ENCODE measurements around the gene WFIKKN2.

Gene WFIKKN2

DNA sequence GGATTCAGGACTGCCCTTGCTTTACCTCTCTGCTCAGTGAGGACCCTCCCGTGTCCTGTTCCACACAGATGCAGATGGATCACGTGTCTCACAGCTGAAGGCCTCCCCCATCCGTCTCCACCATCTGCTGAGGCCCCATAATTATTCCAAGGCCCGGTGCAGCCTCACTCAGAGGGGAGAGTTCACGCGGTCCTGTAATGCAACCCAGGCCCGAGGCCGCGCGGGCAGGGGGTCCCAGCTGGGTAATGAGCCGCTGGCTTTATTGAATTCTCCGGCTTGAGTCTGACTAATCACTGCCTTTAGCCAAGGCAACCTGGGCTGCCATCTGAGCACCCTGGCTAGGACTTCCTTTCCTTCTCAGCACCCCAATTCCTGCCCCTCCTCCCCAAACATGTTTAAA is 4.4 kb upstream of the WFIKKN2 start:
- no peak for TF ChIP-seq EGR1 (IDR thresholded peaks at IDR 0.05)

DNA sequence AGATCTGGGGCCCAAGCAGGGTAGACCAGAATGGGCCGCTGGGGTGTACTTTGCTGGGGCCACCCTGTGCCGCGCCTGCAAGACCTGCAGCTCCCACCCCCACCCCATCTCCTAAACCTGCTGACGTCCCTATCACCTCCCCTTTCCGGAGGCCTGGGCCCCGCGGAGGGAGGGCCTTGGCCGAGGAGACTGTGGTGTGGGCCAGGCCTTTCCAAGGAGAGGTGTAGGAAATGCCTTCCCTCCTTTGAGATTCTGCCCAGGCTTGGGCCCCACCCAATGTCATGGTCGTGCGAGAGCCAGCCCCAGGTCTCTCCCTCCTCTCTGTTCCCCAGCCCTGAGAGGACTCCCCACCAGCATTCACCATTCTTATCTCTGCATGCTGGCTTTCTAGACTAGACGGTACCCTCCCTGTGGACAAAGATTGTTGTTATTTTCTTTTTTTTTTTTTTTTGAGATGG is 3.9 kb upstream of the WFIKKN2 start:
- TF ChIP-seq RAD21 (IDR thresholded peaks at IDR 0.05; ENCODE audit: low read depth) (no peak), CREB1 (IDR thresholded peaks at IDR 0.05; ENCODE audit: low read depth) (no peak), ZBTB7A (IDR thresholded peaks at IDR 0.05; ENCODE audit: low read depth) (no peak)

DNA sequence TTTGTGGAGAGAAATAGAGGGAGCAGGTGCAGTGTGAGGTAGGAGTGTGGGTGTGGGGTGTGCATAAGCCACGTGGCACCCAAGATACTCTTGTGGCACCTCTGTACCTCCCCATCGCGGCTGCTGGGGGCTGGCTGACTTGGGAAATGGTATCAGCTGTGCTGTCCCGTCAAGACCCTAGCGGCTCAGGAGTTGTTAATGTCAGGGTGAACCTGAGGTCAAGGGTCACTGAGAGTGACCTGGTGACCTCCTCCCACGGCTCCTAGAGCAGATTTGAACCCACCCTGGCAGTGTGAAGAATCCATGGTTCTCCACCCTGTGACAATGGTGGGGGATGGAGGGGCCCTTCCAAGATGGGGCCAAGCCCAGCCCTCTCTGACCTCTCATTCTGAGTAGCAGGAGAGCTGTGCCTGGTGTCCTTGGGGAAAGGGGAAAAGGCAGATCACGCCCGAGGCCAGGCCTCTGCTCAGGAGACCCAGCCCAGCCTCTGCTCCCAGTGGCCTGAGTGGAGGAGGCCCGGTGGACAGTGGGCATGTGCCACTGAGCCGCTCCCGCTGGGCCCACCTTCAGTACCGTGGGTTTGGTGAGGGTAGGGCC is 3.0 kb upstream of the WFIKKN2 start:
- TF ChIP-seq YY1 (IDR thresholded peaks at IDR 0.05; ENCODE audit: low read depth) (no peak), ZBTB7A (IDR thresholded peaks at IDR 0.05; ENCODE audit: low read depth) (no peak), CEBPB (IDR thresholded peaks at IDR 0.05) (no peak), TEAD4 (IDR thresholded peaks at IDR 0.05) (no peak), TCF12 (IDR thresholded peaks at IDR 0.05; ENCODE audit: low read depth) (no peak), RAD21 (IDR thresholded peaks at IDR 0.05; ENCODE audit: low read depth) (no peak), EP300 (IDR thresholded peaks at IDR 0.05; ENCODE audit: borderline replicate concordance) (no peak), CREB1 (IDR thresholded peaks at IDR 0.05; ENCODE audit: low read depth) (no peak), FOXM1 (IDR thresholded peaks at IDR 0.05; ENCODE audit: borderline replicate concordance, low read depth) (no peak), NFIC (IDR thresholded peaks at IDR 0.05) (no peak), TAF1 (IDR thresholded peaks at IDR 0.05; ENCODE audit: low read depth) (no peak), EGR1 (IDR thresholded peaks at IDR 0.05) (no peak)
- TF ChIP-seq, protein P1, sequence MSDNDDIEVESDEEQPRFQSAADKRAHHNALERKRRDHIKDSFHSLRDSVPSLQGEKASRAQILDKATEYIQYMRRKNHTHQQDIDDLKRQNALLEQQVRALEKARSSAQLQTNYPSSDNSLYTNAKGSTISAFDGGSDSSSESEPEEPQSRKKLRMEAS (IDR thresholded peaks at IDR 0.05): no peak
- TF ChIP-seq, protein P2, sequence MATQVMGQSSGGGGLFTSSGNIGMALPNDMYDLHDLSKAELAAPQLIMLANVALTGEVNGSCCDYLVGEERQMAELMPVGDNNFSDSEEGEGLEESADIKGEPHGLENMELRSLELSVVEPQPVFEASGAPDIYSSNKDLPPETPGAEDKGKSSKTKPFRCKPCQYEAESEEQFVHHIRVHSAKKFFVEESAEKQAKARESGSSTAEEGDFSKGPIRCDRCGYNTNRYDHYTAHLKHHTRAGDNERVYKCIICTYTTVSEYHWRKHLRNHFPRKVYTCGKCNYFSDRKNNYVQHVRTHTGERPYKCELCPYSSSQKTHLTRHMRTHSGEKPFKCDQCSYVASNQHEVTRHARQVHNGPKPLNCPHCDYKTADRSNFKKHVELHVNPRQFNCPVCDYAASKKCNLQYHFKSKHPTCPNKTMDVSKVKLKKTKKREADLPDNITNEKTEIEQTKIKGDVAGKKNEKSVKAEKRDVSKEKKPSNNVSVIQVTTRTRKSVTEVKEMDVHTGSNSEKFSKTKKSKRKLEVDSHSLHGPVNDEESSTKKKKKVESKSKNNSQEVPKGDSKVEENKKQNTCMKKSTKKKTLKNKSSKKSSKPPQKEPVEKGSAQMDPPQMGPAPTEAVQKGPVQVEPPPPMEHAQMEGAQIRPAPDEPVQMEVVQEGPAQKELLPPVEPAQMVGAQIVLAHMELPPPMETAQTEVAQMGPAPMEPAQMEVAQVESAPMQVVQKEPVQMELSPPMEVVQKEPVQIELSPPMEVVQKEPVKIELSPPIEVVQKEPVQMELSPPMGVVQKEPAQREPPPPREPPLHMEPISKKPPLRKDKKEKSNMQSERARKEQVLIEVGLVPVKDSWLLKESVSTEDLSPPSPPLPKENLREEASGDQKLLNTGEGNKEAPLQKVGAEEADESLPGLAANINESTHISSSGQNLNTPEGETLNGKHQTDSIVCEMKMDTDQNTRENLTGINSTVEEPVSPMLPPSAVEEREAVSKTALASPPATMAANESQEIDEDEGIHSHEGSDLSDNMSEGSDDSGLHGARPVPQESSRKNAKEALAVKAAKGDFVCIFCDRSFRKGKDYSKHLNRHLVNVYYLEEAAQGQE (IDR thresholded peaks at IDR 0.05; ENCODE audit: low read depth): no peak
- TF ChIP-seq, protein P3, sequence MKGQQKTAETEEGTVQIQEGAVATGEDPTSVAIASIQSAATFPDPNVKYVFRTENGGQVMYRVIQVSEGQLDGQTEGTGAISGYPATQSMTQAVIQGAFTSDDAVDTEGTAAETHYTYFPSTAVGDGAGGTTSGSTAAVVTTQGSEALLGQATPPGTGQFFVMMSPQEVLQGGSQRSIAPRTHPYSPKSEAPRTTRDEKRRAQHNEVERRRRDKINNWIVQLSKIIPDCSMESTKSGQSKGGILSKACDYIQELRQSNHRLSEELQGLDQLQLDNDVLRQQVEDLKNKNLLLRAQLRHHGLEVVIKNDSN (IDR thresholded peaks at IDR 0.05): no peak

DNA sequence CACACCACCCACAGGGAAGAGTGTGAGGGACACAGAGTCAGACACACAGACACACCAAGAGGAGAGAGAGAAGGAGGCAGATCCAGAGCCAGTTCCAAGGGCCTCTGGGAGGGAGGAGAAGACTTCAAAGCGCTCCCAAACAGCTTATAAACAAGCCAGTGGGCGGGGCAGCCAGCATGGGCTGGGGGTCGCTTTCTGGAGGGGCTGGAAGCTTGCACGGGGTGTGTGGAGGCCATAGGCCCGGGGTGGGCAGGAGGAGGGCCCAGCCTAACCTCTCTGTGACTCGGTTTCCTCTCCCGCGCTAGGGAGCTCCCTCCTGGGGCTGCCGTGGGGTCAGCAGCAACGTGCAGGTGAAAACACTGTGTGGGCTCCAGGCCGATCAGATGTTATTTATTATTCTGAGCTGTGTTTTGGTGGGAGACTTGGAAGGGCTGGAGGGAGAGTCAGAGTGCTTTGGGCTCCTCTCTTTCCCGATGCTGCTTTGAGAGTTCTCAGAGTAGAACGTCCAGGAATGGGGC is 2.5 kb upstream of the WFIKKN2 start:
- TF ChIP-seq EP300 (IDR thresholded peaks at IDR 0.05; ENCODE audit: borderline replicate concordance): no peak
- TF ChIP-seq, protein P2 (IDR thresholded peaks at IDR 0.05; ENCODE audit: low read depth): no peak
- TF ChIP-seq, protein P3 (IDR thresholded peaks at IDR 0.05): no peak
- TF ChIP-seq TCF12 (IDR thresholded peaks at IDR 0.05; ENCODE audit: low read depth): no peak
- TF ChIP-seq TEAD4 (IDR thresholded peaks at IDR 0.05): no peak

DNA sequence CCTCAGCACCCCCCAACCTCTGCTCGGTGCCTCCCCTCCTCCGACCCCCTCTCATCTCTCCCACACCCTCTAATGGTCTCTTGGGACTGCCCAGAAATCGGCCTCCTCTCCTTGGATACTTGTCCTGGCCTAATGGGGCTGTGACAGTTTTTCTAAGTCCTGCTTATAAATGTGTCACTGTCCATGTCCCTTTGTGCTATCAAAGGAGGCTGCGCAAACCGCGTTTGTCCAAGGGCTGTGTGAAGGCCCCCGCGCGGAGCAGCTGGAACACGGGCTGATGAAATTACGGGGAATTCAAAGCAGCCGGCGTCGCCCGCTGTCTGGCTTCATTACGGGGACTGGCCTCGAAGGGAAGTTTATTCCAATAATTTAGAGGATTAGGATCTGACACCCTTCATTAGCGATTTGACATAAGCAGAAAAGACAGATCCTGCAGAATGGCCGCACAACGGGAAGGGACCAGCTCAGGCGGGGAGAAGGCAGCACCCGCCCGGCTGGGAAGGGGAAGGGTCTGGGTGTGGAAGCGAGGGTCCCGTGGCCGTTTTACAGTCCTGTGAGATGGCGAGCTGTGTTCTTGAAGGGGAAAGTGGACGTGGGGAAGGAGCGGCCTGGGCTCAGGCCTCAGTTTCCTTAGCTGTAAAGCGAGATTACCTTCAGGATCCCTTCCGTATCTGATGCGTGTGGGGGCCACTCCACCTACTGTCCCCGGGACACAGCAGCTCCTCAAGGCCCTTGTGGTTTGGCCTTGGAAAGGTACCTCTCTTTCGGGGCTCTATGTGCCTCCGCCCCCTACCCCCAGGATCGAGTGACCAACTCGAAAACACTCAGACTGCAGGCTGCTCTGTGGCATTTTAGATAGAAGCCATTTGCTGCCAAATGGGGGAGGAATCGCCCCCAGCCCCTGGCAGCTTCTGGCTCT is 1.6 kb upstream of the WFIKKN2 start:
- TF ChIP-seq NFIC (IDR thresholded peaks at IDR 0.05) (no peak), ZBTB7A (IDR thresholded peaks at IDR 0.05; ENCODE audit: low read depth) (no peak), CEBPB (IDR thresholded peaks at IDR 0.05) (no peak), FOXM1 (IDR thresholded peaks at IDR 0.05; ENCODE audit: borderline replicate concordance, low read depth) (no peak), TCF12 (IDR thresholded peaks at IDR 0.05; ENCODE audit: low read depth) (no peak), EGR1 (IDR thresholded peaks at IDR 0.05) (no peak), EP300 (IDR thresholded peaks at IDR 0.05; ENCODE audit: borderline replicate concordance) (no peak), TEAD4 (IDR thresholded peaks at IDR 0.05) (no peak), RAD21 (IDR thresholded peaks at IDR 0.05; ENCODE audit: low read depth) (no peak)
